Astrocyte of the cerebellum (primary cell): Measurements from ENCODE around the gene NFIA.

Experiments used
- DNase-seq: peaks from one replicate; pipeline ENCODE4 v3.0.0-alpha.2; 2011; ENCODE audit warnings: low read depth
- H3K4me3 ChIP-seq: 2 replicates; pipeline ENCODE4 v1.5.1; 2011; ENCODE audit warnings: mild to moderate bottlenecking, low read depth, low read length, moderate library complexity
- CTCF ChIP-seq: IDR thresholded peaks from 2 replicates; pipeline ENCODE4 v1.5.1; 2012; ENCODE audit warnings: low read length, low read depth, moderate library complexity, mild to moderate bottlenecking; ENCODE audit errors: missing control alignments
- in situ Hi-C: cut with HindIII; loops from 2 replicates; pipeline ENCODE4 v1.10.0; 2017; ENCODE audit warnings: low sequenced_read_pairs

NFIA gene

GRCh38 chr1:61190153-61190552 is 107.8 kb downstream of the NFIA start:
- H3K4me3 ChIP-seq = no peak overlapping the region
- no peak for DNase-seq
- in situ Hi-C loops = no loop called here
- no peak for TF ChIP-seq CTCF

- in situ Hi-C loops = no loop called here
- no peak overlapping the region for H3K4me3 ChIP-seq
- TF ChIP-seq CTCF = no peak
- no peak for DNase-seq
Measured at GRCh38 chr1:61190618-61191432, 108.5 kb downstream of the NFIA start.

GRCh38 chr1:61191433-61191720 is 109.0 kb downstream of the NFIA start:
- TF ChIP-seq CTCF = no peak
- in situ Hi-C loops = no loop called here
- no peak for DNase-seq
- no peak overlapping the region for H3K4me3 ChIP-seq

GRCh38 chr1:61192663-61193330 is 110.4 kb downstream of the NFIA start:
- no peak for DNase-seq
- in situ Hi-C loops = no loop called here
- no peak for TF ChIP-seq CTCF
- H3K4me3 ChIP-seq = no peak overlapping the region

- TF ChIP-seq CTCF = no peak
- in situ Hi-C loops = no loop called here
- no peak for DNase-seq
- H3K4me3 ChIP-seq = no peak overlapping the region
Measured at GRCh38 chr1:61193808-61194207, 111.4 kb downstream of the NFIA start.

GRCh38 chr1:61198554-61198953 is 116.2 kb downstream of the NFIA start:
- DNase-seq = no peak
- no peak overlapping the region for H3K4me3 ChIP-seq
- in situ Hi-C loops = no loop called here
- no peak for TF ChIP-seq CTCF
